HepG2 (cell line): ENCODE data around the gene CAPZB. TPM values are rescaled to one million over a fixed set of nuclear protein-coding genes. Genes with fewer than 3 reads are reported as not detected.

ENCODE experiments used
- ATAC-seq: fragments of 200-7000 bp; cut with Tn5 transposase; 3 replicates; pipeline ENCODE4 v1.9.1; 2020; ENCODE audit warnings: mild to moderate bottlenecking, moderate library complexity
- BruUV-seq: library from RNA; stranded (reverse); fragments of 400-500 nt; replicated peaks from 2 replicates; lab custom pipeline; 2021; lab: Mats Ljungman, UMichigan
- CTCF ChIA-PET: fragments of 300-600 bp; formaldehyde crosslinking; extraction: SDS; loops from one replicate; lab custom pipeline; 2021; ENCODE audit warnings: low total read pairs, inconsistent platforms, low intra/inter-chr PET ratio; lab: Yijun Ruan, JAX
- POLR2A ChIA-PET: fragments of 350-600 bp; sonication (Branson Sonifier 250); formaldehyde crosslinking; loops from one replicate; lab custom pipeline; 2020; ENCODE audit warnings: antibody characterized with exemption, inconsistent platforms; lab: Yijun Ruan, JAX
- DNase-seq: peaks from one replicate; pipeline ENCODE4 v3.0.0-alpha.2; 2015; ENCODE audit warnings: low spot score
- FAIRE-seq: peaks from 3 replicates; lab custom pipeline; 2011; peaks lifted over from hg19 to GRCh38; lab: Jason Lieb, UNC
- H2AFZ ChIP-seq: one replicate; pipeline ENCODE4 v1.6.1; 2011; ENCODE audit warnings: low read length, inconsistent platforms
- H3K27ac ChIP-seq: fragments of 300-600 bp; 3 replicates; pipeline ENCODE4 v1.8.0; 2011; ENCODE audit warnings: mixed run types, mild to moderate bottlenecking, mixed read lengths, low read length, inconsistent platforms; ENCODE audit not compliant: insufficient read depth; ENCODE audit errors: extremely low read length
- H3K27me3 ChIP-seq, 2 experiments: fragments of 200-600 bp in 1 of 2; 2 replicates in 1 of 2; 3 replicates in 1 of 2; pipeline versions ENCODE4 v1.6.0 to v1.8.0; 2011; ENCODE audit warnings: low read length in 2 of 2, mild to moderate bottlenecking in 2 of 2, moderate library complexity in 2 of 2, inconsistent platforms in 1 of 2; ENCODE audit not compliant: insufficient read depth in 2 of 2, control insufficient read depth in 1 of 2
- H3K36me3 ChIP-seq, 2 experiments: fragments of 200-600 bp in 1 of 2; replicated peaks in 1 of 2; 2 replicates in 1 of 2; 3 replicates in 1 of 2; pipeline versions ENCODE4 v1.5.1 to v1.8.0; 2011; ENCODE audit warnings: low read length in 2 of 2, inconsistent platforms in 1 of 2; ENCODE audit not compliant: insufficient read depth in 2 of 2, control insufficient read depth in 1 of 2
- H3K4me1 ChIP-seq: 2 replicates; pipeline ENCODE4 v1.5.1; 2012; ENCODE audit warnings: low read length, inconsistent platforms; ENCODE audit not compliant: insufficient read depth
- H3K4me2 ChIP-seq: 2 replicates; pipeline ENCODE4 v1.6.0; 2011; ENCODE audit warnings: low read depth, low read length, inconsistent platforms
- H3K4me3 ChIP-seq, 3 experiments: fragments of 200-600 bp in 1 of 3; sonication (generic), shearing (Covaris generic) in 1 of 3; replicated peaks in 1 of 3; 2 replicates each; pipeline ENCODE4 v1.5.1; 2011 to 2016; ENCODE audit warnings: low read length in 3 of 3, inconsistent platforms in 2 of 3, low read depth in 2 of 3, mild to moderate bottlenecking in 2 of 3, control low read depth in 1 of 3, mixed read lengths in 1 of 3; ENCODE audit not compliant: insufficient read depth in 1 of 3
- H3K79me2 ChIP-seq: one replicate; pipeline ENCODE4 v1.6.1; 2011; ENCODE audit warnings: low read length, inconsistent platforms; ENCODE audit not compliant: insufficient read depth
- H3K9ac ChIP-seq: 2 replicates; pipeline ENCODE4 v1.6.0; 2011; ENCODE audit warnings: mild to moderate bottlenecking, low read depth, low read length, inconsistent platforms; ENCODE audit not compliant: insufficient read depth
- H3K9me3 ChIP-seq: 2 replicates; pipeline ENCODE4 v1.5.1; 2012; ENCODE audit warnings: mild to moderate bottlenecking, low read length
- H4K20me1 ChIP-seq: 2 replicates; pipeline ENCODE4 v1.6.0; 2011; ENCODE audit warnings: inconsistent platforms, mild to moderate bottlenecking, low read length, moderate library complexity; ENCODE audit not compliant: insufficient read depth
- ASH2L ChIP-seq: fragments of 300-600, 200-600 bp; sonication (generic); IDR thresholded peaks from 2 replicates; pipeline ENCODE4 v1.7.0; 2017; ENCODE audit warnings: low read depth, mild to moderate bottlenecking, moderate library complexity, mixed read lengths, low read length; ENCODE audit not compliant: insufficient read length
- ATM ChIP-seq: fragments of 450-650 bp; IDR thresholded peaks from 2 replicates; pipeline ENCODE4 v1.7.1; 2017; ENCODE audit warnings: mild to moderate bottlenecking, borderline replicate concordance
- BRCA1 ChIP-seq: sonication (generic); formaldehyde crosslinking; IDR thresholded peaks from 2 replicates; pipeline ENCODE4 v1.4.0; 2020; ENCODE audit warnings: missing genetic modification reagents
- DZIP1 ChIP-seq: sonication (generic); formaldehyde crosslinking; IDR thresholded peaks from 2 replicates; pipeline ENCODE4 v1.5.0; 2020; ENCODE audit warnings: mild to moderate bottlenecking, missing genetic modification reagents
- ETV5 ChIP-seq: IDR thresholded peaks from 2 replicates; pipeline ENCODE4 v1.6.1; 2018; ENCODE audit warnings: missing biosample characterization, missing genetic modification reagents, inconsistent platforms, borderline replicate concordance
- FOXO4 ChIP-seq: sonication (generic); formaldehyde crosslinking; conservative IDR thresholded peaks from 2 replicates; pipeline ENCODE4 v1.8.1; 2023; ENCODE audit warnings: missing genetic modification reagents
- MTA3 ChIP-seq: sonication (generic); formaldehyde crosslinking; IDR thresholded peaks from 2 replicates; pipeline ENCODE4 v1.4.0; 2020; ENCODE audit warnings: missing genetic modification reagents
- RARA ChIP-seq: IDR thresholded peaks from 2 replicates; pipeline ENCODE4 v1.6.1; 2016; ENCODE audit warnings: missing genetic modification reagents, missing compliant biosample characterization
- SETDB1 ChIP-seq: sonication (generic); formaldehyde crosslinking; IDR thresholded peaks from 2 replicates; pipeline ENCODE4 v1.5.1; 2020; ENCODE audit warnings: missing genetic modification reagents, mild to moderate bottlenecking, borderline replicate concordance
- SIX1 ChIP-seq: sonication (generic); formaldehyde crosslinking; IDR thresholded peaks from 2 replicates; pipeline ENCODE4 v1.4.0; 2020; ENCODE audit warnings: missing genetic modification reagents, borderline replicate concordance
- SUZ12 ChIP-seq: fragments of 150-350 bp; IDR thresholded peaks from 2 replicates; pipeline ENCODE4 v1.6.1; 2014; ENCODE audit warnings: low read depth, low read length
- TSC22D2 ChIP-seq: sonication (generic); formaldehyde crosslinking; IDR thresholded peaks from 2 replicates; pipeline ENCODE4 v1.5.1; 2020; ENCODE audit warnings: missing genetic modification reagents, mild to moderate bottlenecking, borderline replicate concordance
- ZFX ChIP-seq: sonication (generic); formaldehyde crosslinking; IDR thresholded peaks from 2 replicates; pipeline ENCODE4 v1.4.0; 2020; ENCODE audit warnings: mild to moderate bottlenecking, low read depth, missing genetic modification reagents, moderate library complexity
- ZNF234 ChIP-seq: sonication (generic); formaldehyde crosslinking; conservative IDR thresholded peaks from 2 replicates; pipeline ENCODE4 v1.5.1; 2020; ENCODE audit warnings: mild to moderate bottlenecking, missing genetic modification reagents
- ZNF383 ChIP-seq: sonication (generic); formaldehyde crosslinking; IDR thresholded peaks from 2 replicates; pipeline ENCODE4 v1.4.0; 2020; ENCODE audit warnings: missing genetic modification reagents, mild to moderate bottlenecking, borderline replicate concordance
- WGBS: methylation state at CpG from one replicate; pipeline ENCODE4 v1.1.6; 2017; ENCODE audit warnings: low lambda C conversion rate; 5-methylcytosine and 5-hydroxymethylcytosine counted together
- in situ Hi-C: cut with HindIII; loops from 2 replicates; pipeline ENCODE4 v1.10.0; 2017; ENCODE audit warnings: low pct_unique_long_range_greater_than_20kb; ENCODE audit not compliant: extremely low pct_ligation_motif_present
- intact Hi-C: fragments of 100-400 bp; cut with micrococcal nuclease; formaldehyde crosslinking; loops from one replicate; pipeline ENCODE4 v1.10.0; 2022; ENCODE audit not compliant: unreplicated experiment
- polyA plus RNA-seq, 8 experiments: library from polyadenylated mRNA; depleted of rRNA in 3 of 8; stranded (reverse) in 7 of 8; unstranded in 1 of 8; fragments of >200 nt; fragmentation: Illumina TruSeq in 4 of 8; extraction: Trizol in 4 of 8; gene quantifications; 2 replicates each; pipeline versions ENCODE4 v1.2.1 to v1.2.3, GENCODE V29; 2011 to 2016; ENCODE audit warnings: low read depth in 4 of 8, missing spikeins in 1 of 8, mixed read lengths in 1 of 8; ENCODE audit not compliant: insufficient read depth in 1 of 8
- total RNA-seq, 5 experiments: library from RNA; depleted of rRNA; stranded (reverse); fragments of >200 nt; fragmentation: Illumina TruSeq; extraction: Trizol; gene quantifications; 2 replicates each; pipeline ENCODE4 v1.2.3, GENCODE V29; 2016; ENCODE audit warnings: low read depth in 1 of 5

The CAPZB gene
- total and polyA plus RNA-seq, 2 of the 13 experiments (the other 11 are each of a cell fraction or from before 2014, with no cell fraction given): 58.9 to 76.9 TPM

- CTCF ChIA-PET: no interaction called here
- no peak overlapping the region for H3K4me3 ChIP-seq
- no peak for DNase-seq
- peaks cover 19 to 60% of the 10 kb centered on the region in 2 experiments for H3K36me3 ChIP-seq
- no peak overlapping the region for H2AFZ ChIP-seq
- no peak overlapping the region for H3K27ac ChIP-seq
- WGBS: 87% methylated on average over 10 of the region's 10 CpGs
- H3K4me2 ChIP-seq: no peak overlapping the region
- no peaks in the 10 kb centered on the region for H3K9me3 ChIP-seq
- no peak for FAIRE-seq
- no peak overlapping the region for H3K9ac ChIP-seq
- no peak for ATAC-seq
- in situ Hi-C loops: no loop called here
- no peak for TF ChIP-seq ATM
- no peak for TF ChIP-seq DZIP1 (CRISPR knock-in tag)
- TF ChIP-seq ZNF383: no peak
- no peak for TF ChIP-seq SETDB1
- no peak for TF ChIP-seq ZNF234 (CRISPR knock-in tag)
- TF ChIP-seq ZFX (CRISPR knock-in tag): no peak
- no peak for TF ChIP-seq SUZ12
- no peak for TF ChIP-seq BRCA1 (CRISPR knock-in tag)
- TF ChIP-seq SIX1: no peak
- no peak for TF ChIP-seq FOXO4 (CRISPR knock-in tag)
- TF ChIP-seq ETV5 (CRISPR knock-in tag): no peak
- no peak for TF ChIP-seq MTA3
- TF ChIP-seq ASH2L: no peak
- no peak for TF ChIP-seq TSC22D2
- TF ChIP-seq RARA (CRISPR knock-in tag): no peak
- TF ChIP-seq, all 625 proteins: peak for 0
- H3K27me3 ChIP-seq: no peaks in the 10 kb centered on the region
- no peaks in the 10 kb centered on the region for H3K79me2 ChIP-seq
- H4K20me1 ChIP-seq: no peaks in the 10 kb centered on the region
- intact Hi-C loops: no loop called here
- H3K4me1 ChIP-seq: no peaks in the 10 kb centered on the region
- BruUV-seq: no TSS peak
- POLR2A ChIA-PET: no interaction called here
Measured at GRCh38 chr1:19322481-19322880, 162.9 kb downstream of the CAPZB start.
